Osteoblast (primary cell): ENCODE results near the gene RGL4. TPM values are rescaled to one million over a fixed set of nuclear protein-coding genes. Genes with fewer than 3 reads are reported as not detected.

ENCODE experiments used
- DNase-seq: peaks from one replicate; pipeline ENCODE4 v3.0.0; 2011; ENCODE audit warnings: low spot score, mixed read lengths; ENCODE audit not compliant: insufficient read length; ENCODE audit errors: missing footprints
- H2AFZ ChIP-seq: 2 replicates; pipeline ENCODE4 v1.6.0; 2011; ENCODE audit warnings: mild to moderate bottlenecking, low read length
- H3K27ac ChIP-seq: 2 replicates; pipeline ENCODE4 v1.5.1; 2011; ENCODE audit warnings: mild to moderate bottlenecking, low read depth, low read length, moderate library complexity
- H3K27me3 ChIP-seq: 2 replicates; pipeline ENCODE4 v1.6.0; 2012; ENCODE audit warnings: mild to moderate bottlenecking, control low read depth, inconsistent platforms, low read length, moderate library complexity; ENCODE audit not compliant: insufficient read depth
- H3K36me3 ChIP-seq: 2 replicates; pipeline ENCODE4 v1.5.1; 2011; ENCODE audit warnings: mild to moderate bottlenecking, low read length, control low read depth, moderate library complexity; ENCODE audit not compliant: insufficient read depth
- H3K4me1 ChIP-seq: 2 replicates; pipeline ENCODE4 v1.5.1; 2011; ENCODE audit warnings: mild to moderate bottlenecking, low read length, control low read depth, moderate library complexity; ENCODE audit not compliant: insufficient read depth
- H3K4me2 ChIP-seq: 2 replicates; pipeline ENCODE4 v1.6.0; 2011; ENCODE audit warnings: mild to moderate bottlenecking, low read length; ENCODE audit not compliant: insufficient read depth
- H3K4me3 ChIP-seq: fragments of 200-600 bp; sonication (generic); 3 replicates; pipeline ENCODE4 v1.5.1; 2012; ENCODE audit warnings: mild to moderate bottlenecking, low read length, inconsistent platforms; ENCODE audit not compliant: insufficient read depth
- H3K79me2 ChIP-seq: 2 replicates; pipeline ENCODE4 v1.6.0; 2012; ENCODE audit warnings: mild to moderate bottlenecking, low read length, control low read depth, inconsistent platforms; ENCODE audit not compliant: insufficient read depth
- H3K9me3 ChIP-seq: 2 replicates; pipeline ENCODE4 v1.5.1; 2011; ENCODE audit warnings: low read depth, low read length, control low read depth
- H4K20me1 ChIP-seq: 2 replicates; pipeline ENCODE4 v1.6.0; 2012; ENCODE audit warnings: mild to moderate bottlenecking, low read length, control low read depth; ENCODE audit not compliant: insufficient read depth
- CTCF ChIP-seq: IDR thresholded peaks from 2 replicates; pipeline ENCODE4 v1.5.1; 2011; ENCODE audit warnings: mild to moderate bottlenecking, low read depth, low read length, moderate library complexity; ENCODE audit errors: extremely low read depth
- total RNA-seq: library from RNA; depleted of rRNA; stranded (reverse); fragments of >200 nt; gene quantifications from 2 replicates; pipeline ENCODE4 v1.2.3, GENCODE V29; 2012

The RGL4 gene
- total RNA-seq, 1 donor = not detected

GRCh38 chr22:23737696-23738095, 46.9 kb downstream of the RGL4 start:
- TF ChIP-seq CTCF = no peak
- no peak overlapping the region for H3K4me2 ChIP-seq
- no peaks in the 10 kb centered on the region for H3K27me3 ChIP-seq
- no peaks in the 10 kb centered on the region for H3K4me1 ChIP-seq
- H3K79me2 ChIP-seq = no peaks in the 10 kb centered on the region
- no peak overlapping the region for H3K27ac ChIP-seq
- H4K20me1 ChIP-seq = no peaks in the 10 kb centered on the region
- no peaks in the 10 kb centered on the region for H3K9me3 ChIP-seq
- peaks cover 2% of the 10 kb centered on the region for H3K36me3 ChIP-seq
- no peak overlapping the region for H3K4me3 ChIP-seq
- no peak overlapping the region for H2AFZ ChIP-seq
- no peak for DNase-seq

GRCh38 chr22:23742505-23743264, 51.9 kb downstream of the RGL4 start:
- peak; percentile 81 for DNase-seq
- Histone ChIP-seq H3K27ac (no peak overlapping the region), H3K79me2 (peaks cover 6% of the 10 kb centered on the region), H3K36me3 (peaks cover 25% of the 10 kb centered on the region), H3K4me1 (no peaks in the 10 kb centered on the region), H3K27me3 (no peaks in the 10 kb centered on the region), H3K4me3 (no peak overlapping the region), H3K4me2 (no peak overlapping the region), H4K20me1 (peaks cover 4% of the 10 kb centered on the region), H3K9me3 (peaks cover 5% of the 10 kb centered on the region), H2AFZ (no peak overlapping the region)
- TF ChIP-seq CTCF = no peak

- peak; percentile 49 for DNase-seq
- Histone ChIP-seq H4K20me1 (peaks cover 4% of the 10 kb centered on the region), H3K79me2 (peaks cover 8% of the 10 kb centered on the region), H3K27me3 (no peaks in the 10 kb centered on the region), H3K27ac (no peak overlapping the region), H3K4me1 (no peaks in the 10 kb centered on the region), H3K36me3 (peaks cover 25% of the 10 kb centered on the region), H2AFZ (no peak overlapping the region), H3K9me3 (peaks cover 5% of the 10 kb centered on the region), H3K4me3 (no peak overlapping the region), H3K4me2 (no peak overlapping the region)
- no peak for TF ChIP-seq CTCF
These were observed 52.5 kb downstream of the RGL4 start for GRCh38 chr22:23743303-23743705.

GRCh38 chr22:23744001-23744400, 53.2 kb downstream of the RGL4 start:
- Histone ChIP-seq H3K4me2 (no peak overlapping the region), H4K20me1 (peaks cover 4% of the 10 kb centered on the region), H3K4me1 (no peaks in the 10 kb centered on the region), H3K36me3 (peaks cover 25% of the 10 kb centered on the region), H3K4me3 (no peak overlapping the region), H3K79me2 (peaks cover 8% of the 10 kb centered on the region), H3K27me3 (no peaks in the 10 kb centered on the region), H3K9me3 (peaks cover 5% of the 10 kb centered on the region), H2AFZ (no peak overlapping the region), H3K27ac (no peak overlapping the region)
- no peak for TF ChIP-seq CTCF
- peak; percentile 65 for DNase-seq
